GM12878 (cell line): ENCODE data around the gene WDR48. TPM values are rescaled to one million over a fixed set of nuclear protein-coding genes. Genes with fewer than 3 reads are reported as not detected.

Experiments used
- ATAC-seq: fragments of 200-7000 bp; cut with Tn5 transposase; 3 replicates; pipeline ENCODE4 v1.9.1; 2020; ENCODE audit warnings: mild to moderate bottlenecking, moderate library complexity
- BruUV-seq: library from RNA; stranded (reverse); fragments of 400-500 nt; replicated peaks from 2 replicates; lab custom pipeline; 2021; lab: Mats Ljungman, UMichigan
- CTCF ChIA-PET: fragments of 300-600 bp; sonication (Branson Sonifier 250); formaldehyde crosslinking; extraction: SDS; loops from one replicate; lab custom pipeline; 2021; ENCODE audit warnings: inconsistent platforms; lab: Yijun Ruan, JAX
- POLR2A ChIA-PET: fragments of 350-600 bp; formaldehyde crosslinking; extraction: SDS; loops from one replicate; lab custom pipeline; 2021; ENCODE audit warnings: inconsistent platforms; lab: Charles Lee
- RAD21 ChIA-PET: fragments of 300-600 bp; sonication (Branson Sonifier 250); formaldehyde crosslinking; loops from one replicate; lab custom pipeline; 2023; ENCODE audit warnings: antibody characterized with exemption; ENCODE audit not compliant: unreplicated experiment; lab: Charles Lee
- SMC1A ChIA-PET: fragments of 300-600 bp; sonication (Branson Sonifier 250); formaldehyde crosslinking; loops from one replicate; lab custom pipeline; 2023; ENCODE audit not compliant: unreplicated experiment, uncharacterized antibody; lab: Charles Lee
- DNase-seq: peaks from one replicate; pipeline ENCODE4 v3.0.0-alpha.2; 2011; ENCODE audit warnings: low read depth, low spot score
- FAIRE-seq: peaks from 3 replicates; lab custom pipeline; 2011; peaks lifted over from hg19 to GRCh38; lab: Jason Lieb, UNC
- H2AFZ ChIP-seq: 2 replicates; pipeline ENCODE4 v1.6.0; 2011; ENCODE audit warnings: low read depth, low read length, control low read depth; ENCODE audit not compliant: control insufficient read depth
- H3K27ac ChIP-seq: 2 replicates; pipeline ENCODE4 v1.5.1; 2011; ENCODE audit warnings: control low read depth; ENCODE audit not compliant: control insufficient read depth, insufficient read depth
- H3K27me3 ChIP-seq, 2 experiments: replicated peaks in 1 of 2; 2 replicates each; pipeline versions ENCODE4 v1.6.0 to v1.6.1; 2011; ENCODE audit warnings: low read length in 1 of 2; ENCODE audit not compliant: control insufficient read depth in 2 of 2, insufficient read depth in 2 of 2
- H3K36me3 ChIP-seq, 2 experiments: 2 replicates each; pipeline ENCODE4 v1.5.1; 2011; ENCODE audit warnings: low read length in 1 of 2; ENCODE audit not compliant: control insufficient read depth in 2 of 2, insufficient read depth in 2 of 2
- H3K4me1 ChIP-seq: 2 replicates; pipeline ENCODE4 v1.6.1; 2011; ENCODE audit warnings: mild to moderate bottlenecking, low read length, moderate library complexity, mixed read lengths; ENCODE audit not compliant: control insufficient read depth, insufficient read depth
- H3K4me2 ChIP-seq: 2 replicates; pipeline ENCODE4 v1.6.0; 2011; ENCODE audit warnings: control low read depth; ENCODE audit not compliant: control insufficient read depth, insufficient read depth
- H3K4me3 ChIP-seq: fragments of 200-600 bp; sonication (generic); 2 replicates; pipeline ENCODE4 v1.5.1; 2016
- H3K79me2 ChIP-seq: 2 replicates; pipeline ENCODE4 v1.6.0; 2011; ENCODE audit warnings: low read length; ENCODE audit not compliant: control insufficient read depth, insufficient read depth
- H3K9ac ChIP-seq: 2 replicates; pipeline ENCODE4 v1.8.0; 2011; ENCODE audit warnings: low read length, control low read depth, mixed read lengths; ENCODE audit not compliant: control insufficient read depth, insufficient read depth
- H3K9me3 ChIP-seq: replicated peaks from 3 replicates; pipeline ENCODE4 v1.5.1; 2011; ENCODE audit warnings: mild to moderate bottlenecking, low read length; ENCODE audit not compliant: control insufficient read depth, insufficient read depth
- H4K20me1 ChIP-seq: 2 replicates; pipeline ENCODE4 v1.6.0; 2011; ENCODE audit not compliant: control insufficient read depth, insufficient read depth
- ATF2 ChIP-seq: IDR thresholded peaks from 2 replicates; pipeline ENCODE4 v1.6.1; 2012; ENCODE audit warnings: low read length, inconsistent platforms
- ATF7 ChIP-seq: fragments of 450-650 bp; IDR thresholded peaks from 2 replicates; pipeline ENCODE4 v1.6.1; 2016; ENCODE audit warnings: low read depth, mild to moderate bottlenecking
- GABPA ChIP-seq: IDR thresholded peaks from 2 replicates; pipeline ENCODE4 v1.6.1; 2014; ENCODE audit warnings: antibody characterized with exemption, low read depth, mild to moderate bottlenecking, inconsistent platforms
- JUND ChIP-seq: IDR thresholded peaks from 2 replicates; pipeline ENCODE4 v1.6.1; 2012; ENCODE audit warnings: low read depth, mild to moderate bottlenecking, low read length, improper control_type of control experiment, moderate library complexity
- NR2C1 ChIP-seq: fragments of 450-650 bp; IDR thresholded peaks from 2 replicates; pipeline ENCODE4 v1.6.1; 2017; ENCODE audit warnings: antibody characterized with exemption, mild to moderate bottlenecking, moderate library complexity
- SUZ12 ChIP-seq: fragments of 200-600 bp; sonication (generic); IDR thresholded peaks from one replicate; pipeline ENCODE4 v1.6.1; 2018; ENCODE audit warnings: antibody characterized with exemption, mild to moderate bottlenecking; ENCODE audit not compliant: unreplicated experiment
- WGBS: methylation state at CpG from one replicate; pipeline ENCODE4 v1.1.6; 2016; ENCODE audit warnings: low lambda C conversion rate; ENCODE audit not compliant: insufficient replicate concordance, insufficient coverage; ENCODE audit errors: missing lambda C conversion rate; 5-methylcytosine and 5-hydroxymethylcytosine counted together
- in situ Hi-C: fragments of 300-500 bp; cut with MboI; formaldehyde crosslinking; loops from 9 replicates; pipeline ENCODE4 v1.14.3; 2018; ENCODE audit warnings: mixed read lengths
- intact Hi-C: fragments of 100-400 bp; cut with micrococcal nuclease; formaldehyde crosslinking; loops from one replicate; pipeline ENCODE4 v1.14.2; 2022; ENCODE audit not compliant: unreplicated experiment
- polyA plus RNA-seq, 11 experiments: library from polyadenylated mRNA; depleted of rRNA in 4 of 11; unstranded in 6 of 11; stranded (reverse) in 5 of 11; fragments of >200 nt; fragmentation: Nextera tagmentation in 4 of 11; fragmentation: Illumina TruSeq in 1 of 11; extraction: Ambion mirVana in 4 of 11; extraction: Trizol in 1 of 11; gene quantifications; 1 replicate in 1 of 11; 2 replicates in 10 of 11; pipeline versions ENCODE4 v1.2.1 to v1.2.3, GENCODE V29; 2011 to 2016; ENCODE audit warnings: inconsistent platforms in 2 of 11, missing spikeins in 2 of 11, low read depth in 1 of 11
- total RNA-seq, 4 experiments: library from RNA; depleted of rRNA in 3 of 4; stranded (reverse); fragments of >200 nt in 3 of 4; fragmentation: Illumina TruSeq in 1 of 4; extraction: Trizol in 1 of 4; gene quantifications; 2 replicates each; pipeline versions ENCODE4 v1.2.1 to v1.2.3, GENCODE V29; 2013 to 2021

The WDR48 gene
- total and polyA plus RNA-seq, 10 of the 15 experiments (the other 5 are each of a cell fraction or from before 2014, with no cell fraction given) = 16.8 to 43.8 (median 29.0) TPM

- Histone ChIP-seq H3K27ac (no peak overlapping the region), H3K9me3 (no peaks in the 10 kb centered on the region), H4K20me1 (no peaks in the 10 kb centered on the region; the same call in 1 of the 2 replicates), H3K27me3 (no peaks in the 10 kb centered on the region), H2AFZ (no peak overlapping the region), H3K36me3 (peaks cover 17 to 30% of the 10 kb centered on the region in 2 experiments), H3K4me3 (no peak overlapping the region), H3K9ac (no peak overlapping the region), H3K4me1 (peaks cover 30% of the 10 kb centered on the region), H3K79me2 (peaks cover 47% of the 10 kb centered on the region), H3K4me2 (no peak overlapping the region)
- CTCF ChIA-PET = interaction anchor here (1.2 kb wide), 1 partner anchor 18 kb away, joined by 3 read pairs; no protein-coding TSS in a partner anchor
- in situ Hi-C loops = no loop called here
- ATAC-seq = no peak
- no peak for FAIRE-seq
- SMC1A ChIA-PET = interaction anchor here (1.0 kb wide), 1 partner anchor 11 kb away, joined by 3 read pairs; no protein-coding TSS in a partner anchor
- DNase-seq = no peak
- intact Hi-C loops = no loop called here
- RAD21 ChIA-PET = no interaction called here
- BruUV-seq = no TSS peak
- TF ChIP-seq JUND = no peak
- no peak for TF ChIP-seq NR2C1
- no peak for TF ChIP-seq GABPA
- no peak for TF ChIP-seq ATF2
- no peak for TF ChIP-seq ATF7
- no peak for TF ChIP-seq SUZ12
- POLR2A ChIA-PET = no interaction called here
- WGBS = 98% methylated on average over 20 of the region's 20 CpGs
Measured at GRCh38 chr3:39144095-39144747, 92.4 kb downstream of the WDR48 start.
